Measurements from ENCODE around the gene METTL23. TPM values are rescaled to one million over a fixed set of nuclear protein-coding genes. Genes with fewer than 3 reads are reported as not detected.

METTL23 gene
- total RNA-seq, 1 donor = 25.7 TPM

DNA sequence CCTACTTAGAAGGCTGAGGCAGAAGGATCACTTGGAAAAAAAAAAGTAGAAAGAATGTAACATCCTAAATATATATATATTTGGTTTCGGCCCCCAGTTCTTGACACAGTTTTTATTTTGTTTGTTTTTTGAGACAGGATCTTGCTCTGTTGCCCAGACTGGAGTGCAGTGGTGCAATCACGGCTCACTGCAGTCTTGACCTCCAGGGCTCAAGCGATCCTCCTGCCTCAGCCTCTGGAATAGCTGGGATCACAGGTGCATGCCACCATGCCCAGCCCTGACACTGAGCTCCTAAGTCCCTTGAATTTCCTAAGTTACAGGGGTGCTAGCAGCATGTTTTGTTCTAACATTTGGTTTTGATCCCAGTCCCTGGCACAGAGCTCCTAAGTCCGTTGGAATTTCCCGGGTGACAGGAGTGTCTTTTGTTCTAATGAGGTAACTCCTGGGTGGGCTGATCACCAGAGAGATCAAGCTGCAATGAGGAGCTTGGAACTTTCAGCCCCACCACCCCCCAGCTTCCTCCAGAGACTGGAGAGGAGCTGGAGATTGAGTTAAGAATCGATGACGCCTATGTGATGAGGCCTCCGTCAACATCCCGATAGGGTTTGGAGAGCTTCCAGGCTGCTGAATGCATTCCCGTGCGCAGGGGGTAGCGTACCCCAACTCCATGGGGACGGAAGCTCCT, 35.9 kb upstream of the METTL23 start:
- no peak overlapping the region for H3K4me2 ChIP-seq (ENCODE audit: insufficient read depth, low read length)
- no peak for TF ChIP-seq CTCF (IDR thresholded peaks at IDR 0.05; ENCODE audit: extremely low read depth, low read depth, low read length)
- H3K4me1 ChIP-seq (ENCODE audit: insufficient read depth, low read length) = peaks cover 36% of the 10 kb centered on the region
- no peak overlapping the region for H2AFZ ChIP-seq (ENCODE audit: low read length)
- peaks cover 95% of the 10 kb centered on the region for H3K79me2 ChIP-seq (ENCODE audit: insufficient read depth, low read length)
- no peak for DNase-seq (ENCODE audit: insufficient read length, low spot score, missing footprints)
- peaks cover 42% of the 10 kb centered on the region for H3K36me3 ChIP-seq (ENCODE audit: insufficient read depth, low read length)
- H3K4me3 ChIP-seq (ENCODE audit: insufficient read depth, low read length) = no peak overlapping the region
- no peaks in the 10 kb centered on the region for H3K9me3 ChIP-seq (ENCODE audit: low read depth, low read length)
- H3K27ac ChIP-seq (ENCODE audit: low read depth, low read length) = no peak overlapping the region
- H3K27me3 ChIP-seq (ENCODE audit: insufficient read depth, low read length) = no peaks in the 10 kb centered on the region
- peaks cover 68% of the 10 kb centered on the region for H4K20me1 ChIP-seq (ENCODE audit: insufficient read depth, low read length)

- no peak for DNase-seq (ENCODE audit: insufficient read length, low spot score, missing footprints)
- TF ChIP-seq CTCF (IDR thresholded peaks at IDR 0.05; ENCODE audit: extremely low read depth, low read depth, low read length) = no peak
- Histone ChIP-seq H3K4me2 (ENCODE audit: insufficient read depth, low read length) (no peak overlapping the region), H3K27ac (ENCODE audit: low read depth, low read length) (no peak overlapping the region), H3K9me3 (ENCODE audit: low read depth, low read length) (no peaks in the 10 kb centered on the region), H3K36me3 (ENCODE audit: insufficient read depth, low read length) (peaks cover 36% of the 10 kb centered on the region), H2AFZ (ENCODE audit: low read length) (no peak overlapping the region), H3K79me2 (ENCODE audit: insufficient read depth, low read length) (peaks cover 98% of the 10 kb centered on the region), H3K4me1 (ENCODE audit: insufficient read depth, low read length) (peaks cover 37% of the 10 kb centered on the region), H3K4me3 (ENCODE audit: insufficient read depth, low read length) (no peak overlapping the region), H3K27me3 (ENCODE audit: insufficient read depth, low read length) (no peaks in the 10 kb centered on the region), H4K20me1 (ENCODE audit: insufficient read depth, low read length) (peaks cover 72% of the 10 kb centered on the region)
Observed at GRCh38 chr17:76691379-76692191, 35.1 kb upstream of the METTL23 start.

GRCh38 chr17:76695059-76695831, 31.4 kb upstream of the METTL23 start:
- Histone ChIP-seq H3K4me1 (ENCODE audit: insufficient read depth, low read length) (peaks cover 42% of the 10 kb centered on the region), H3K4me2 (ENCODE audit: insufficient read depth, low read length) (peak overlapping the region; percentile 58)

More at GRCh38 chr17:76695059-76695831, 31.4 kb upstream of the METTL23 start:
- H2AFZ ChIP-seq (ENCODE audit: low read length) = no peak overlapping the region
- peaks cover 69% of the 10 kb centered on the region for H4K20me1 ChIP-seq (ENCODE audit: insufficient read depth, low read length)
- no peak for TF ChIP-seq CTCF (IDR thresholded peaks at IDR 0.05; ENCODE audit: extremely low read depth, low read depth, low read length)
- no peaks in the 10 kb centered on the region for H3K9me3 ChIP-seq (ENCODE audit: low read depth, low read length)
- H3K36me3 ChIP-seq (ENCODE audit: insufficient read depth, low read length) = peaks cover 14% of the 10 kb centered on the region
- no peak overlapping the region for H3K27ac ChIP-seq (ENCODE audit: low read depth, low read length)
- no peaks in the 10 kb centered on the region for H3K27me3 ChIP-seq (ENCODE audit: insufficient read depth, low read length)
- H3K4me3 ChIP-seq (ENCODE audit: insufficient read depth, low read length) = no peak overlapping the region
- no peak for DNase-seq (ENCODE audit: insufficient read length, low spot score, missing footprints)
- peaks cover 99% of the 10 kb centered on the region for H3K79me2 ChIP-seq (ENCODE audit: insufficient read depth, low read length)

Data from osteoblast (primary cell).